ENCODE measurements around the gene CYBC1. TPM values are rescaled to one million over a fixed set of nuclear protein-coding genes. Genes with fewer than 3 reads are reported as not detected.
A peak's percentile ranks its signal among the peaks of the same experiment; 100 is the strongest.

CYBC1 gene
- total RNA-seq, 4 donors from 2014 or later: 17.3 to 29.8 (median 19.3) TPM

GRCh38 chr17:82435103-82435502, 15.4 kb downstream of the CYBC1 start:
- Histone ChIP-seq H3K27ac (no peak overlapping the region), H3K9me3 (no peaks in the 10 kb centered on the region), H3K4me3 (no peak overlapping the region), H3K27me3 (no peaks in the 10 kb centered on the region), H3K4me1 (no peaks in the 10 kb centered on the region), H3K36me3 (peaks cover 0 to 40% of the 10 kb centered on the region in 2 donors)
- DNase-seq (no peak), ATAC-seq (no peak)
- no peak for TF ChIP-seq POLR2A (IDR thresholded peaks at IDR 0.05)
- TF ChIP-seq, protein P1, sequence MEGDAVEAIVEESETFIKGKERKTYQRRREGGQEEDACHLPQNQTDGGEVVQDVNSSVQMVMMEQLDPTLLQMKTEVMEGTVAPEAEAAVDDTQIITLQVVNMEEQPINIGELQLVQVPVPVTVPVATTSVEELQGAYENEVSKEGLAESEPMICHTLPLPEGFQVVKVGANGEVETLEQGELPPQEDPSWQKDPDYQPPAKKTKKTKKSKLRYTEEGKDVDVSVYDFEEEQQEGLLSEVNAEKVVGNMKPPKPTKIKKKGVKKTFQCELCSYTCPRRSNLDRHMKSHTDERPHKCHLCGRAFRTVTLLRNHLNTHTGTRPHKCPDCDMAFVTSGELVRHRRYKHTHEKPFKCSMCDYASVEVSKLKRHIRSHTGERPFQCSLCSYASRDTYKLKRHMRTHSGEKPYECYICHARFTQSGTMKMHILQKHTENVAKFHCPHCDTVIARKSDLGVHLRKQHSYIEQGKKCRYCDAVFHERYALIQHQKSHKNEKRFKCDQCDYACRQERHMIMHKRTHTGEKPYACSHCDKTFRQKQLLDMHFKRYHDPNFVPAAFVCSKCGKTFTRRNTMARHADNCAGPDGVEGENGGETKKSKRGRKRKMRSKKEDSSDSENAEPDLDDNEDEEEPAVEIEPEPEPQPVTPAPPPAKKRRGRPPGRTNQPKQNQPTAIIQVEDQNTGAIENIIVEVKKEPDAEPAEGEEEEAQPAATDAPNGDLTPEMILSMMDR (IDR thresholded peaks at IDR 0.05 in 4 of 5, conservative IDR thresholded peaks at IDR 0.05 in 1 of 5): no peak
- intact Hi-C loops (cut with DNase I; ENCODE audit: low total_unique reads) (no loop called here), in situ Hi-C loops (cut with MboI; ENCODE audit: low sequenced_read_pairs in 4 of 4) (no loop called here)

DNA sequence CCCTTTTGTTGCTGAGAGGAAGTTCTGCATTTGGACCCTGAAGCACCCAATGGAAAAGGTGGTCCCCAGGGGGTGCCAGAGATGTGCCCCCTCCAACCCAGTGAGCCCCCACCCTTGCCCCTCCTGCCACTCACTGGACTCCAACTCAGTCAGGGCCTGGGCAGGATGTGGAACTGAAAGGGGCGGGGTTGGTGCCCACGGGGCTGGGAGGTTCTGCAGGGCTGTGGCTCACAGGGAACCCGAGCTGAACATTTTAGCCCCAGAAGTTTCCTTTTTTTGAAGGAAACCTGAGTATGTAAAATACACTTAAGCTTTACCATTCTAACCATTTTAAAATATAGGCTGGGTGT, 16.4 kb downstream of the CYBC1 start:
- H3K4me3 ChIP-seq: no peak overlapping the region
- H3K4me1 ChIP-seq: no peaks in the 10 kb centered on the region
- intact Hi-C loops (cut with DNase I; ENCODE audit: low total_unique reads) (no loop called here), in situ Hi-C loops (cut with MboI; ENCODE audit: low sequenced_read_pairs in 4 of 4) (no loop called here)
- H3K36me3 ChIP-seq: peaks cover 0 to 43% of the 10 kb centered on the region in 2 donors
- no peak for ATAC-seq
- H3K9me3 ChIP-seq: no peaks in the 10 kb centered on the region
- no peak overlapping the region for H3K27ac ChIP-seq
- no peak for DNase-seq
- no peaks in the 10 kb centered on the region for H3K27me3 ChIP-seq
- TF ChIP-seq, protein P1 (IDR thresholded peaks at IDR 0.05 in 4 of 5, conservative IDR thresholded peaks at IDR 0.05 in 1 of 5): no peak
- TF ChIP-seq POLR2A (IDR thresholded peaks at IDR 0.05): no peak

DNA sequence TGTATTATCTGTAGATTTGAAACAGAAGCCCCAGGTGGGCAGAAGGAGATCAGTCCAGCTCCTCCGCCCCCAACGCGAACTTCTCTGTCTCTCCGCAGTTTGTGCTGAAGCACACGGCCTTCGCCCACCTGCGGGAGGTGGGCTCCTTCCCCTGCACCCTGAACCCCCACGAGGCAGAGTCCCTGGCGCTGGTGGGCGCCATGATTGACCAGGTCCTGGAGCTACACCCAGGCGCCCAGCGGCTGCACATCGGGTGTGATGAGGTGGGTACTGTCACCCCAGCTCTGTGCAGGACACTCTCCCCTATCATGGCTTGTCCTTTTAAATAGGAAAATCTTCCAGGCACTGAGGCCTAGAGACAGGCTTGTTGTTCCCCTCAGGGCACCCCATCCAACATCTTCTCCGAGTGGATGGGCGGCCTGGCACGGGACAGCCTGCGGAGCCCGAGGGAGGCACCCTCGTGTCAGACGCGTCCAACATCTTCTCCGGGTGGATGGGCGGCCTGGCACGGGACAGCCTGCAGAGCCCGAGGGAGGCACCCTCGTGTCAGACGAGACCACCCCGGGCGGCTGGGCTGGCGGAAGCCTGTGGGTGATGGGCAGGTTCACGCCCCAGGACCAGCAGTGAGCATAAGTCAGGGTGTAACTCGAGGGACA, 16.9 kb downstream of the CYBC1 start:
- no peaks in the 10 kb centered on the region for H3K9me3 ChIP-seq
- TF ChIP-seq, protein P1 (IDR thresholded peaks at IDR 0.05 in 4 of 5, conservative IDR thresholded peaks at IDR 0.05 in 1 of 5): no peak
- no peak for TF ChIP-seq POLR2A (IDR thresholded peaks at IDR 0.05)
- in situ Hi-C loops (cut with MboI; ENCODE audit: low sequenced_read_pairs in 4 of 4) (no loop called here), intact Hi-C loops (cut with DNase I; ENCODE audit: low total_unique reads) (no loop called here)
- no peaks in the 10 kb centered on the region for H3K4me1 ChIP-seq
- H3K4me3 ChIP-seq: no peak overlapping the region
- DNase-seq (no peak), ATAC-seq (no peak)
- no peaks in the 10 kb centered on the region for H3K27me3 ChIP-seq
- peaks cover 0 to 43% of the 10 kb centered on the region in 2 donors for H3K36me3 ChIP-seq
- no peak overlapping the region for H3K27ac ChIP-seq

DNA sequence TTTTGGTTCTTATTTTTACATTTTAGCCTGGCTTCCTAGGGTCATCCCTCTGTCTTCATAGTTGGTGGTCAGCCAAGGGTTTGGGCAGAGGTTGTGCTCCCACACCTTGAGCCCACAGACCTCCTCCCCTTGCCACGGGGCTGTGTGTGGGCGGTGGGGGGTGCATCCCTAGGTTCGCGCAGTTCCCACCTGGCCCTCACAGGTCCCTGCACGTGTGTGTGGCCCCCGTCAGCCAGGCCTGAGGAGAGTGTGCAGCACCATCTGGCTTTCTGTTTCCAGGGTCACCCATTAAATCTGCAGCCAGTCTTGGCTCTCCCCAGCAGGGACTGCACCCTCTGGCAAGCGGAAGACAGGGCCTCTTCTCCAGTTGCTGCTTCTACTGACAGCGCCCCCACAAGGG, 18.5 kb downstream of the CYBC1 start:
- in situ Hi-C loops (cut with MboI; ENCODE audit: low sequenced_read_pairs in 4 of 4) (no loop called here), intact Hi-C loops (cut with DNase I; ENCODE audit: low total_unique reads) (no loop called here)
- Histone ChIP-seq H3K4me1 (no peaks in the 10 kb centered on the region), H3K4me3 (no peak overlapping the region), H3K27me3 (no peaks in the 10 kb centered on the region), H3K9me3 (no peaks in the 10 kb centered on the region), H3K36me3 (peaks cover 0 to 40% of the 10 kb centered on the region in 2 donors), H3K27ac (no peak overlapping the region)
- ATAC-seq (peak in 1 of 2 donors; percentile 27), DNase-seq (no peak)
- TF ChIP-seq POLR2A (IDR thresholded peaks at IDR 0.05): no peak
- TF ChIP-seq, protein P1 (IDR thresholded peaks at IDR 0.05 in 4 of 5, conservative IDR thresholded peaks at IDR 0.05 in 1 of 5): no peak

GRCh38 chr17:82429824-82430223, 20.7 kb downstream of the CYBC1 start:
- DNase-seq: no peak
- Histone ChIP-seq H3K36me3 (peaks cover 0 to 20% of the 10 kb centered on the region in 2 donors), H3K27ac (no peak overlapping the region), H3K4me1 (no peaks in the 10 kb centered on the region), H3K9me3 (no peaks in the 10 kb centered on the region), H3K4me3 (no peak overlapping the region), H3K27me3 (no peaks in the 10 kb centered on the region)
- in situ Hi-C loops (cut with MboI; ENCODE audit: low sequenced_read_pairs in 4 of 4): no loop called here
- intact Hi-C loops (cut with DNase I; ENCODE audit: low total_unique reads): no loop called here
- ATAC-seq: no peak
- TF ChIP-seq POLR2A (IDR thresholded peaks at IDR 0.05): no peak
- TF ChIP-seq, protein P1 (IDR thresholded peaks at IDR 0.05 in 4 of 5, conservative IDR thresholded peaks at IDR 0.05 in 1 of 5): no peak
